Fibroblast of skin of left quadriceps (primary cell): ENCODE data around the gene C1QTNF7.

Experiments
- DNase-seq, 2 experiments: peaks; one replicate each; pipeline ENCODE4 v3.0.0-alpha.2; 2013; ENCODE audit warnings: low read depth in 2 of 2

Gene C1QTNF7, protein sequence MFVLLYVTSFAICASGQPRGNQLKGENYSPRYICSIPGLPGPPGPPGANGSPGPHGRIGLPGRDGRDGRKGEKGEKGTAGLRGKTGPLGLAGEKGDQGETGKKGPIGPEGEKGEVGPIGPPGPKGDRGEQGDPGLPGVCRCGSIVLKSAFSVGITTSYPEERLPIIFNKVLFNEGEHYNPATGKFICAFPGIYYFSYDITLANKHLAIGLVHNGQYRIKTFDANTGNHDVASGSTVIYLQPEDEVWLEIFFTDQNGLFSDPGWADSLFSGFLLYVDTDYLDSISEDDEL

GRCh38 chr4:15427701-15428100, at the start of gene C1QTNF7:
C1QTNF7 (plus strand) TSS chr4:15428033; CDS start chr4:15435744, 7,711 bp downstream.
- DNase-seq, result no peak

- DNase-seq, result no peak
Observed at GRCh38 chr4:15378062-15378461, 49.8 kb upstream of the C1QTNF7 start.

DNA sequence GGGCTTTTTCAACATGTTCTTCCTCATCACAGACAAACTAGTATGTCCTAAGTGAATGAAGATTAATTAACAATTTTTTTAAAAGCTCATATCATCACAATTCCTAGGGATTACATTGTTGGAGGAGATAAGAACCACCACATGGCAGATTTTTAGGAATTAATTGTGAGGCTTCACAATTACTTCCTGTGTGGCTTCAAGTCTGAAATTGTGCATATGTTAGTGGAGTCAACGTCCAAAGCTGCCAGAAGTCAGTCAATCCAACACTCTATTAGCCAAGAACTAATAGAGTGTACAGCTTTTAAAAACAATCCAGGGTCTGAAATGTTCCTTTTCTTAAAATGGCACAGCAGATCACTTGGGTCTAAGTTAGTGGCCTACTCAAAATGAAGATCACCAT, 49.3 kb upstream of the C1QTNF7 start:
- no peak for DNase-seq

- DNase-seq, result no peak
Observed at GRCh38 chr4:15381806-15382338, 46.0 kb upstream of the C1QTNF7 start.

- DNase-seq, result no peak
Observed at GRCh38 chr4:15382669-15383273, 45.1 kb upstream of the C1QTNF7 start.

- no peak for DNase-seq
Observed at GRCh38 chr4:15385515-15385914, 42.3 kb upstream of the C1QTNF7 start.

DNA sequence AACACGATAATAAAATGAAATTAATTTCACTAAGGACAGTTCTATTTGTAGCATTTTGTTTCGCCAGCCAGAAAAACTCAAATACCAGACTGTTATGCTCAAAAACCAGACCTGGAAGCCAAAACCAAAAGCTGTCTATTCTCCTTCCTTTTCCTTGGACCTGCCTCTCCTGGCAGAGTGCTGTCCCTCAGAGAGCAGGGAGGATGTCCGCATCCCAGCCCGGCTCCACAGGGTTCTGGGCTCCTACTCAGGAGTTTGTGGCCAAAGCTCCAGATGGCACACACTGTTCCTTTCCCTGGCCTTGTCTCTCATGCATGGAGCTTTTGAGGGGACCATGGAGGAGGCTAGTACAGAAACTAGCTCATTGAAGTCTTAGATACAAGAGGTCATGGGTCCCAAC, 41.9 kb upstream of the C1QTNF7 start:
- no peak for DNase-seq

DNA sequence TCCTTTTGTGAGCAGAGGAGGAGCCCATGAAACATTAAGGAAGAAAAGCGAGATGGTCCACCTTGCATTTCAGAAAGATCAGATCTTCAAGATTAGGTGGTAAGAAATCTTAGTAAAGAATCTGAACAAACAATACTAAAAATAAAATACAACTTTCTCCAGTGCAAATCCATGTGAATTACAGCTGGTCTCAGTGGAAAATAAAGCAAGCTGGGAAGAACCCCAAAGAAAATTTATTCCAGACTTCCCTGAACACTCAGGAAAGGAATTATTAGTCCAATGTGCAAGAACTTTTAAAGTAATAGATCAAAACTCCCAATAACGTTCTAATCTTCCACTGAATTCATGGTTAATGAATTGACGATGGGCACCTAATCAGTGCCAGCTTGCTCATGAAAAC, 37.3 kb upstream of the C1QTNF7 start:
- no peak for DNase-seq

- DNase-seq, result no peak
Observed at GRCh38 chr4:15392053-15392805, 35.6 kb upstream of the C1QTNF7 start.

GRCh38 chr4:15395311-15395710, 32.5 kb upstream of the C1QTNF7 start:
- DNase-seq, result no peak

GRCh38 chr4:15396157-15396800, 31.6 kb upstream of the C1QTNF7 start:
- no peak for DNase-seq

DNA sequence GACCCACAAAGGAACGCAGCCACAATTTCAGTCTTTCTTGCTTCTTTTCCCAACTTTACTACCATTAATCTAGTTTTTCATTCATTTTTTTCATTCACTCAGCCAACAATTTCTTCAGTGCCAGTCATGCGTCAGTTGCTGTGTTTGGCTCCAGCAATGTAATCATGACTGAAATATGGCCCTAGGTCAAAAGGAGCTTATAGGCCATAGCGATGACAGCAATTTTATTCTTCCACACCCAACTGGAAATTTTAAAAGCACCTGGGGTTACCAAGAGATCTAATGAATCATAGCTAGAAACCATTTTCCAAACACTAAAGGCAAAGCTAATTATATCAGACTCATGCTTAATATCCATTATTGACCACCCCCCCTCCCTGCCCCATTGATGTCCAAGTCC, 29.8 kb upstream of the C1QTNF7 start:
- no peak for DNase-seq

- DNase-seq, result no peak
Observed at GRCh38 chr4:15398732-15399131, 29.1 kb upstream of the C1QTNF7 start.

- DNase-seq, result no peak
Observed at GRCh38 chr4:15400226-15400625, 27.6 kb upstream of the C1QTNF7 start.

GRCh38 chr4:15400981-15401671, 26.7 kb upstream of the C1QTNF7 start:
- peak; percentile 85 to 87 for DNase-seq

GRCh38 chr4:15402146-15402545, 25.7 kb upstream of the C1QTNF7 start:
- peak; percentile 76 to 79 for DNase-seq

- no peak for DNase-seq
Observed at GRCh38 chr4:15402974-15403373, 24.9 kb upstream of the C1QTNF7 start.

GRCh38 chr4:15405018-15405417, 22.8 kb upstream of the C1QTNF7 start:
- DNase-seq, result no peak

GRCh38 chr4:15410750-15411149, 17.1 kb upstream of the C1QTNF7 start:
- no peak for DNase-seq

DNA sequence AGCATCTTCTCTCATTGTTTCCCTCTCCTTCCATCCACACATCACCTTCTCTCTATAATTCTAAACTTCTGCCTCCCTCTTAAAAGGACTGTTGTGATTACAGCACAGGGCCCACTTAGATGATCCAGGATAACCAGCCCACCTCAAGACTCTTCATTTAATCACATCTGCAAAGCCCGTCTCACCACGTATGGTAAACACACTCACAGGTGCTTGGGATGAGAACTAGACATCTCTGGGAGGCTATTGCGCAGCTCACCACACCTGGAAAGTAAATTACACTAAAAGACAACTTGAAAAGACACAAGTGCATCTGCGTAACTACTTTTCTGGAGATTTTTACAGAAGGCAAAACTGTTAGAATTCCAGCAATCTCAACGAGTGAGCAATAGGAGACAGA, 15.4 kb upstream of the C1QTNF7 start:
- no peak for DNase-seq

- no peak for DNase-seq
Observed at GRCh38 chr4:15413010-15413622, 14.7 kb upstream of the C1QTNF7 start.
